Prostate gland (tissue), 2 donors: ENCODE measurements around the gene OR2AG2. TPM values are rescaled to one million over a fixed set of nuclear protein-coding genes. Genes with fewer than 3 reads are reported as not detected.
A peak's percentile ranks its signal among the peaks of the same experiment; 100 is the strongest.

Experiments used
- DNase-seq: peaks from one replicate; pipeline ENCODE4 v3.0.0-alpha.2; 2019; ENCODE audit warnings: low spot score
- H3K27ac ChIP-seq, 2 donors: fragments of 200-600 bp; sonication (generic); 2 replicates each; pipeline ENCODE4 v1.5.1; 2017 to 2019
- H3K27me3 ChIP-seq: fragments of 200-600 bp; sonication (generic); replicated peaks from 2 replicates; pipeline ENCODE4 v1.5.1; 2019; ENCODE audit not compliant: insufficient read depth
- H3K36me3 ChIP-seq, 2 donors: fragments of 200-600 bp; sonication (generic); 1 replicate in 1 of 2; 2 replicates in 1 of 2; pipeline versions ENCODE4 v1.5.1 to v1.8.1; 2017 to 2019
- H3K4me1 ChIP-seq: fragments of 200-600 bp; sonication (generic); replicated peaks from 2 replicates; pipeline ENCODE4 v1.5.1; 2019
- H3K4me3 ChIP-seq, 2 donors: fragments of 200-600 bp; sonication (generic); 2 replicates each; pipeline ENCODE4 v1.5.1; 2017 to 2019
- H3K9me3 ChIP-seq: fragments of 200-600 bp; sonication (generic); 2 replicates; pipeline ENCODE4 v1.5.1; 2017
- CTCF ChIP-seq, 4 experiments: fragments of 200-600 bp in 2 of 4; fragments of 450-650 bp in 2 of 4; sonication (generic) in 2 of 4; IDR thresholded peaks; 1 replicate in 3 of 4; 2 replicates in 1 of 4; pipeline ENCODE4 v1.5.1; 2016 to 2019; ENCODE audit warnings: antibody characterized with exemption in 4 of 4, mild to moderate bottlenecking in 2 of 4, moderate library complexity in 2 of 4
- POLR2A ChIP-seq: fragments of 450-650 bp; IDR thresholded peaks from one replicate; pipeline ENCODE4 v1.6.1; 2016; ENCODE audit warnings: antibody characterized with exemption, mild to moderate bottlenecking
- POLR2AphosphoS5 ChIP-seq: sonication (generic); formaldehyde crosslinking; IDR thresholded peaks from one replicate; pipeline ENCODE4 v1.6.1; 2017; ENCODE audit warnings: antibody characterized with exemption
- WGBS: methylation state at CpG from one replicate; pipeline ENCODE4 v1.1.5; 2018; 5-methylcytosine and 5-hydroxymethylcytosine counted together
- intact Hi-C: fragments of 100-400 bp; cut with DNase I; formaldehyde crosslinking; loops from one replicate; pipeline ENCODE4 v1.14.2; 2022
- total RNA-seq, 2 donors: library from RNA; depleted of rRNA; stranded (reverse); fragments of >200 nt; gene quantifications; one replicate each; pipeline ENCODE4 v1.1.0, GENCODE V29; 2016

Gene OR2AG2
- total RNA-seq, 2 donors from 2014 or later: 0.55 to 0.91 TPM

- Histone ChIP-seq H3K27ac (no peak overlapping the region), H3K9me3 (no peaks in the 10 kb centered on the region), H3K4me1 (no peaks in the 10 kb centered on the region), H3K27me3 (no peaks in the 10 kb centered on the region), H3K36me3 (no peaks in the 10 kb centered on the region), H3K4me3 (no peak overlapping the region)
- TF ChIP-seq POLR2A (no peak), CTCF (IDR thresholded peaks at IDR 0.05) (peak in 3 of 4 experiments; percentile 44 to 63 (median 48)), POLR2AphosphoS5 (no peak)
- 5% methylated on average over 5 of the region's 5 CpGs for WGBS
- intact Hi-C loops: loop anchor here (5.0 kb wide), 1 partner anchor 53 kb away; no protein-coding TSS in a partner anchor
- no peak for DNase-seq
These were observed 16.3 kb downstream of the OR2AG2 start for GRCh38 chr11:6755303-6755952.

GRCh38 chr11:6747097-6747668, 24.6 kb downstream of the OR2AG2 start:
- H3K36me3 ChIP-seq: no peaks in the 10 kb centered on the region
- H3K27me3 ChIP-seq: no peaks in the 10 kb centered on the region
- H3K4me3 ChIP-seq: no peak overlapping the region
- DNase-seq: no peak
- no peaks in the 10 kb centered on the region for H3K4me1 ChIP-seq
- WGBS: 85% methylated on average over 3 of the region's 3 CpGs
- H3K27ac ChIP-seq: no peak overlapping the region
- no peak for TF ChIP-seq POLR2A
- no peak for TF ChIP-seq POLR2AphosphoS5
- no peak for TF ChIP-seq CTCF (IDR thresholded peaks at IDR 0.05)
- intact Hi-C loops: no loop called here
- no peaks in the 10 kb centered on the region for H3K9me3 ChIP-seq

- no peak overlapping the region for H3K4me3 ChIP-seq
- intact Hi-C loops: no loop called here
- H3K9me3 ChIP-seq: no peaks in the 10 kb centered on the region
- TF ChIP-seq POLR2A: no peak
- TF ChIP-seq POLR2AphosphoS5: no peak
- no peak for TF ChIP-seq CTCF (IDR thresholded peaks at IDR 0.05)
- H3K27me3 ChIP-seq: no peaks in the 10 kb centered on the region
- no peaks in the 10 kb centered on the region for H3K4me1 ChIP-seq
- no peaks in the 10 kb centered on the region for H3K36me3 ChIP-seq
- no peak for DNase-seq
- H3K27ac ChIP-seq: peak overlapping the region; percentile 20 to 45
- WGBS: 59% methylated on average over 1 of the region's 1 CpG
These were observed 25.1 kb downstream of the OR2AG2 start for GRCh38 chr11:6746626-6747025.

- TF ChIP-seq POLR2AphosphoS5: peak; percentile 22
- no peak for TF ChIP-seq POLR2A
- no peaks in the 10 kb centered on the region for H3K4me1 ChIP-seq
- no peaks in the 10 kb centered on the region for H3K27me3 ChIP-seq
- H3K27ac ChIP-seq: peak overlapping the region; percentile 20 to 45
- no peaks in the 10 kb centered on the region for H3K9me3 ChIP-seq
- 58% methylated on average over 5 of the region's 5 CpGs for WGBS
- no peaks in the 10 kb centered on the region for H3K36me3 ChIP-seq
- no peak overlapping the region for H3K4me3 ChIP-seq
- intact Hi-C loops: no loop called here
- DNase-seq: no peak
These were observed 25.6 kb downstream of the OR2AG2 start for GRCh38 chr11:6746086-6746618.

GRCh38 chr11:6745465-6746015, 26.2 kb downstream of the OR2AG2 start:
- no peak for DNase-seq
- no peaks in the 10 kb centered on the region for H3K9me3 ChIP-seq
- no peaks in the 10 kb centered on the region for H3K36me3 ChIP-seq
- intact Hi-C loops: no loop called here
- H3K4me3 ChIP-seq: no peak overlapping the region
- WGBS: 73% methylated on average over 2 of the region's 2 CpGs
- H3K27ac ChIP-seq: peak overlapping the region in 1 of 2 donors; percentile 38
- no peaks in the 10 kb centered on the region for H3K27me3 ChIP-seq
- TF ChIP-seq POLR2AphosphoS5: no peak
- TF ChIP-seq CTCF (IDR thresholded peaks at IDR 0.05): no peak
- TF ChIP-seq POLR2A: no peak
- no peaks in the 10 kb centered on the region for H3K4me1 ChIP-seq
